Ovary (tissue), 3 donors: ENCODE data around the gene PXYLP1.

ENCODE experiments used
- CTCF ChIP-seq, 3 donors: fragments of 450-650 bp in 2 of 3; fragments of 200-600 bp in 1 of 3; IDR thresholded peaks; one replicate each; pipeline versions ENCODE4 v1.5.1 to v1.8.0; 2016 to 2022; ENCODE audit warnings: antibody characterized with exemption in 3 of 3, mild to moderate bottlenecking in 1 of 3
- EP300 ChIP-seq: sonication (generic); formaldehyde crosslinking; IDR thresholded peaks from one replicate; pipeline ENCODE4 v1.6.1; 2017; ENCODE audit warnings: antibody characterized with exemption
- POLR2A ChIP-seq: fragments of 450-650 bp; IDR thresholded peaks from one replicate; pipeline ENCODE4 v1.6.1; 2017; ENCODE audit warnings: antibody characterized with exemption, mild to moderate bottlenecking, moderate library complexity
- donor health status: DM: no; HTN: no; CAD: no.

GRCh38 chr3:141223673-141224166 is 7.9 kb upstream of the PXYLP1 start:
- TF ChIP-seq CTCF (IDR thresholded peaks at IDR 0.05) (no peak), POLR2A (no peak), EP300 (no peak)
